Mesenchymal stem cell (in vitro differentiated cells and primary cell): ENCODE results near the gene CD300LB.

Source experiments
- DNase-seq: peaks from one replicate; pipeline ENCODE4 v3.0.0-alpha.2; 2013
- H2AFZ ChIP-seq: one replicate; pipeline ENCODE4 v1.6.1; 2013; ENCODE audit warnings: low read depth, mild to moderate bottlenecking, control low read depth, inconsistent platforms, low read length, moderate library complexity
- H2AK5ac ChIP-seq: 2 replicates; pipeline ENCODE4 v1.6.1; 2013; ENCODE audit warnings: low read length, moderate library complexity, mild to moderate bottlenecking, inconsistent platforms; ENCODE audit not compliant: severe bottlenecking
- H2BK120ac ChIP-seq: one replicate; pipeline ENCODE4 v1.6.1; 2013; ENCODE audit warnings: low read depth, mild to moderate bottlenecking, inconsistent platforms, low read length, moderate library complexity
- H2BK12ac ChIP-seq, 2 experiments: one replicate each; pipeline ENCODE4 v1.6.1; 2013; ENCODE audit warnings: inconsistent platforms in 2 of 2, low read length in 2 of 2, mild to moderate bottlenecking in 2 of 2, moderate library complexity in 2 of 2, control low read depth in 1 of 2
- H2BK15ac ChIP-seq: one replicate; pipeline ENCODE4 v1.6.1; 2013; ENCODE audit warnings: mild to moderate bottlenecking, low read depth, inconsistent platforms; ENCODE audit not compliant: poor library complexity, severe bottlenecking
- H2BK5ac ChIP-seq: 2 replicates; pipeline ENCODE4 v1.6.1; 2013; ENCODE audit warnings: low read depth, mild to moderate bottlenecking, low read length, control low read depth, inconsistent platforms; ENCODE audit not compliant: poor library complexity, severe bottlenecking
- H3K14ac ChIP-seq, 2 experiments: one replicate each; pipeline ENCODE4 v1.6.1; 2013; ENCODE audit warnings: inconsistent platforms in 2 of 2, low read length in 2 of 2, control low read depth in 1 of 2, mild to moderate bottlenecking in 1 of 2, moderate library complexity in 1 of 2
- H3K18ac ChIP-seq, 2 experiments: one replicate each; pipeline ENCODE4 v1.6.1; 2013; ENCODE audit warnings: inconsistent platforms in 2 of 2, low read length in 2 of 2, control low read depth in 1 of 2, low read depth in 1 of 2, mild to moderate bottlenecking in 1 of 2
- H3K23ac ChIP-seq, 2 experiments: one replicate each; pipeline ENCODE4 v1.6.1; 2013; ENCODE audit warnings: inconsistent platforms in 2 of 2, low read length in 2 of 2, mild to moderate bottlenecking in 2 of 2, moderate library complexity in 2 of 2, control low read depth in 1 of 2
- H3K27ac ChIP-seq: 2 replicates; pipeline ENCODE4 v1.5.1; 2013; ENCODE audit warnings: mild to moderate bottlenecking, moderate library complexity, low read length, control low read depth, inconsistent platforms; ENCODE audit not compliant: poor library complexity, severe bottlenecking
- H3K27me3 ChIP-seq, 2 experiments: 2 replicates each; pipeline versions ENCODE4 v1.6.1 to v1.7.0; 2013; ENCODE audit warnings: low read length in 2 of 2, mild to moderate bottlenecking in 2 of 2, moderate library complexity in 2 of 2, control low read depth in 1 of 2, inconsistent platforms in 1 of 2; ENCODE audit not compliant: control insufficient read depth in 1 of 2, insufficient read depth in 1 of 2
- H3K36me3 ChIP-seq, 2 experiments: 2 replicates each; pipeline versions ENCODE4 v1.6.1 to v1.7.0; 2013; ENCODE audit warnings: low read length in 2 of 2, control low read depth in 1 of 2, inconsistent platforms in 1 of 2, low read depth in 1 of 2, mild to moderate bottlenecking in 1 of 2; ENCODE audit not compliant: insufficient read depth in 2 of 2, control insufficient read depth in 1 of 2
- H3K4ac ChIP-seq, 2 experiments: one replicate each; pipeline ENCODE4 v1.6.1; 2013; ENCODE audit warnings: inconsistent platforms in 2 of 2, low read length in 2 of 2, mild to moderate bottlenecking in 2 of 2, moderate library complexity in 2 of 2, control low read depth in 1 of 2, low read depth in 1 of 2
- H3K4me1 ChIP-seq: 2 replicates; pipeline ENCODE4 v1.6.1; 2013; ENCODE audit warnings: low read depth, low read length, control low read depth; ENCODE audit not compliant: control insufficient read depth, insufficient read depth
- H3K4me2 ChIP-seq: 2 replicates; pipeline ENCODE4 v1.6.1; 2013; ENCODE audit warnings: low read length, mild to moderate bottlenecking, inconsistent platforms; ENCODE audit not compliant: poor library complexity, severe bottlenecking
- H3K4me3 ChIP-seq, 2 experiments: 2 replicates each; pipeline versions ENCODE4 v1.5.1 to v1.7.0; 2013; ENCODE audit warnings: low read length in 2 of 2, mild to moderate bottlenecking in 2 of 2, control low read depth in 1 of 2, low read depth in 1 of 2; ENCODE audit not compliant: insufficient read depth in 1 of 2
- H3K79me1 ChIP-seq: replicated peaks from 2 replicates; pipeline ENCODE4 v1.6.1; 2013; ENCODE audit warnings: mild to moderate bottlenecking, control low read depth, low read length, inconsistent platforms; ENCODE audit not compliant: poor library complexity, severe bottlenecking
- H3K9ac ChIP-seq: 2 replicates; pipeline ENCODE4 v1.7.0; 2013; ENCODE audit warnings: mild to moderate bottlenecking, low read length, moderate library complexity
- H3K9me3 ChIP-seq: 2 replicates; pipeline ENCODE4 v1.7.0; 2013; ENCODE audit warnings: mild to moderate bottlenecking, low read length; ENCODE audit not compliant: control insufficient read depth
- H4K8ac ChIP-seq: one replicate; pipeline ENCODE4 v1.6.1; 2013; ENCODE audit warnings: inconsistent platforms, mild to moderate bottlenecking, low read length, moderate library complexity
- H4K91ac ChIP-seq: one replicate; pipeline ENCODE4 v1.6.1; 2013; ENCODE audit warnings: mild to moderate bottlenecking, low read length, inconsistent platforms
- WGBS: methylation state at CpG from one replicate; pipeline ENCODE4 v1.1.7; 2013; ENCODE audit warnings: mixed read lengths; 5-methylcytosine and 5-hydroxymethylcytosine counted together

CD300LB gene

GRCh38 chr17:74549343-74549742 is 18.1 kb upstream of the CD300LB start:
- Histone ChIP-seq H2BK15ac (no peak overlapping the region), H3K9me3 (no peaks in the 10 kb centered on the region), H2BK12ac (no peak overlapping the region), H3K9ac (no peak overlapping the region), H3K79me1 (no peaks in the 10 kb centered on the region), H3K4me1 (peaks cover 2% of the 10 kb centered on the region), H2AFZ (no peak overlapping the region), H3K14ac (no peak overlapping the region), H3K27me3 (peaks cover 32 to 60% of the 10 kb centered on the region in 2 experiments), H3K4me2 (no peak overlapping the region), H2AK5ac (no peak overlapping the region), H3K36me3 (no peaks in the 10 kb centered on the region), H3K4me3 (no peak overlapping the region), H4K8ac (no peak overlapping the region), H4K91ac (no peak overlapping the region), H2BK120ac (no peak overlapping the region), H2BK5ac (no peak overlapping the region), H3K4ac (no peak overlapping the region), H3K23ac (no peak overlapping the region), H3K27ac (no peak overlapping the region), H3K18ac (no peak overlapping the region)
- DNase-seq: no peak
- WGBS: 77% methylated on average over 7 of the region's 7 CpGs

GRCh38 chr17:74547736-74548135 is 16.5 kb upstream of the CD300LB start:
- H2BK12ac ChIP-seq: no peak overlapping the region
- H3K4me1 ChIP-seq: peaks cover 2% of the 10 kb centered on the region
- no peak overlapping the region for H2BK120ac ChIP-seq
- no peak overlapping the region for H2BK15ac ChIP-seq
- no peak overlapping the region for H3K14ac ChIP-seq
- no peak overlapping the region for H2BK5ac ChIP-seq
- H3K36me3 ChIP-seq: no peaks in the 10 kb centered on the region
- no peaks in the 10 kb centered on the region for H3K9me3 ChIP-seq
- no peak overlapping the region for H3K9ac ChIP-seq
- no peak overlapping the region for H3K27ac ChIP-seq
- H4K8ac ChIP-seq: no peak overlapping the region
- no peak overlapping the region for H3K18ac ChIP-seq
- no peak overlapping the region for H2AFZ ChIP-seq
- no peak overlapping the region for H3K23ac ChIP-seq
- no peaks in the 10 kb centered on the region for H3K79me1 ChIP-seq
- no peak for DNase-seq
- H3K4me2 ChIP-seq: no peak overlapping the region
- no peak overlapping the region for H4K91ac ChIP-seq
- 72% methylated on average over 3 of the region's 3 CpGs for WGBS
- no peak overlapping the region for H2AK5ac ChIP-seq
- H3K4ac ChIP-seq: no peak overlapping the region
- H3K4me3 ChIP-seq: no peak overlapping the region
- H3K27me3 ChIP-seq: peaks cover 28 to 54% of the 10 kb centered on the region in 2 experiments

- Histone ChIP-seq H3K79me1 (no peaks in the 10 kb centered on the region), H2BK120ac (no peak overlapping the region), H3K4ac (no peak overlapping the region), H3K27me3 (peaks cover 23 to 50% of the 10 kb centered on the region in 2 experiments), H3K4me1 (peaks cover 2% of the 10 kb centered on the region), H3K36me3 (no peaks in the 10 kb centered on the region), H2BK15ac (no peak overlapping the region), H2BK12ac (no peak overlapping the region), H3K23ac (no peak overlapping the region), H3K4me2 (no peak overlapping the region), H2AK5ac (no peak overlapping the region), H3K14ac (no peak overlapping the region), H3K27ac (no peak overlapping the region), H4K91ac (no peak overlapping the region), H2AFZ (no peak overlapping the region), H4K8ac (no peak overlapping the region), H2BK5ac (no peak overlapping the region), H3K9me3 (no peaks in the 10 kb centered on the region), H3K9ac (no peak overlapping the region), H3K4me3 (no peak overlapping the region), H3K18ac (no peak overlapping the region)
- 80% methylated on average over 7 of the region's 7 CpGs for WGBS
- DNase-seq: no peak
Observed at GRCh38 chr17:74547264-74547663, 16.0 kb upstream of the CD300LB start.

- Histone ChIP-seq H3K23ac (no peak overlapping the region), H3K4me3 (no peak overlapping the region), H3K27ac (no peak overlapping the region), H3K4me2 (no peak overlapping the region), H4K8ac (no peak overlapping the region), H3K4me1 (peaks cover 2% of the 10 kb centered on the region), H2BK120ac (no peak overlapping the region), H2AK5ac (no peak overlapping the region), H2BK15ac (no peak overlapping the region), H3K79me1 (no peaks in the 10 kb centered on the region), H2AFZ (no peak overlapping the region), H3K4ac (no peak overlapping the region), H4K91ac (no peak overlapping the region), H2BK12ac (no peak overlapping the region), H3K27me3 (peaks cover 21 to 49% of the 10 kb centered on the region in 2 experiments), H2BK5ac (no peak overlapping the region), H3K36me3 (no peaks in the 10 kb centered on the region), H3K14ac (no peak overlapping the region), H3K9me3 (no peaks in the 10 kb centered on the region), H3K9ac (no peak overlapping the region), H3K18ac (no peak overlapping the region)
- 88% methylated on average over 7 of the region's 7 CpGs for WGBS
- DNase-seq: no peak
Observed at GRCh38 chr17:74546586-74546985, 15.3 kb upstream of the CD300LB start.
